GM20000 (cell line): Measurements from ENCODE around the gene PDGFA.

Experiments used
- DNase-seq: peaks from one replicate; pipeline ENCODE4 v3.0.0; 2012; ENCODE audit warnings: low spot score
- CTCF ChIP-seq: IDR thresholded peaks from 2 replicates; pipeline ENCODE4 v1.5.1; 2012; ENCODE audit warnings: mild to moderate bottlenecking, control low read depth; ENCODE audit errors: extremely low read depth, missing control alignments

Gene PDGFA

GRCh38 chr7:532379-533143 is 12.9 kb upstream of the PDGFA start:
- TF ChIP-seq CTCF = no peak
- no peak for DNase-seq

GRCh38 chr7:531777-532176 is 12.1 kb upstream of the PDGFA start:
- TF ChIP-seq CTCF = no peak
- DNase-seq = peak; percentile 66

- no peak for DNase-seq
- no peak for TF ChIP-seq CTCF
Measured at GRCh38 chr7:528451-528850, 8.8 kb upstream of the PDGFA start.

- TF ChIP-seq CTCF = no peak
- DNase-seq = no peak
Measured at GRCh38 chr7:527723-528122, 8.1 kb upstream of the PDGFA start.

- no peak for DNase-seq
Measured at GRCh38 chr7:526460-527034, 6.9 kb upstream of the PDGFA start.

GRCh38 chr7:525740-526139 is 6.1 kb upstream of the PDGFA start:
- no peak for DNase-seq
- TF ChIP-seq CTCF = no peak

More at GRCh38 chr7:526460-527034, 6.9 kb upstream of the PDGFA start:
- no peak for TF ChIP-seq CTCF

GRCh38 chr7:524800-525199 is 5.2 kb upstream of the PDGFA start:
- TF ChIP-seq CTCF = no peak
- DNase-seq = no peak
